ENCODE results near the gene TAOK3. TPM values are rescaled to one million over a fixed set of nuclear protein-coding genes. Genes with fewer than 3 reads are reported as not detected.
A peak's percentile ranks its signal among the peaks of the same experiment; 100 is the strongest.

TAOK3 gene
- total and polyA plus RNA-seq, 4 donors: 6.7 to 28.6 (median 19.5) TPM

GRCh38 chr12:118375348-118375747 lies 2.6 kb upstream of the TAOK3 start:
- TF ChIP-seq REST (IDR thresholded peaks at IDR 0.05): no peak
- no peak for TF ChIP-seq SP1 (IDR thresholded peaks at IDR 0.05)
- TF ChIP-seq FOXA2 (IDR thresholded peaks at IDR 0.05): no peak
- TF ChIP-seq RXRA (IDR thresholded peaks at IDR 0.05): no peak
- TF ChIP-seq NR2F2 (IDR thresholded peaks at IDR 0.05): no peak
- TF ChIP-seq ATF3 (IDR thresholded peaks at IDR 0.05): no peak
- TF ChIP-seq ZBTB33 (IDR thresholded peaks at IDR 0.05): no peak
- no peak for TF ChIP-seq TAF1 (conservative IDR thresholded peaks at IDR 0.05)
- peak overlapping the region in 1 of 2 donors; percentile 86 for H3K9ac ChIP-seq (ENCODE audit: low read depth in 1 of 2, low read length in 2 of 2)
- H3K27ac ChIP-seq (ENCODE audit: low read depth in 1 of 2, low read length in 2 of 2): peak overlapping the region; percentile 98
- DNase-seq (ENCODE audit: low spot score): no peak
- H3K36me3 ChIP-seq (ENCODE audit: control insufficient read depth in 4 of 4, insufficient read depth in 3 of 4, low read depth in 1 of 4, low read length in 3 of 4): peaks cover 2 to 9% (median 9%) of the 10 kb centered on the region in 4 donors
- H3K4me3 ChIP-seq (ENCODE audit: low read depth in 1 of 3, low read length in 3 of 3): peak overlapping the region in 2 of 3 donors; percentile 13 to 46
- peaks cover 2 to 43% (median 28%) of the 10 kb centered on the region in 4 donors for H3K4me1 ChIP-seq (ENCODE audit: control insufficient read depth in 4 of 4, insufficient read depth in 4 of 4, low read length in 3 of 4)
- 66% methylated on average over 10 of the region's 10 CpGs for WGBS
- H3K27me3 ChIP-seq (ENCODE audit: control insufficient read depth in 4 of 4, insufficient read depth in 4 of 4, low read length in 3 of 4): no peaks in the 10 kb centered on the region
- H3K9me3 ChIP-seq (ENCODE audit: control insufficient read depth in 4 of 4, low read length in 3 of 4): no peaks in the 10 kb centered on the region

- no peaks in the 10 kb centered on the region for H3K9me3 ChIP-seq (ENCODE audit: control insufficient read depth in 4 of 4, low read length in 3 of 4)
- H3K4me1 ChIP-seq (ENCODE audit: control insufficient read depth in 4 of 4, insufficient read depth in 4 of 4, low read length in 3 of 4): peaks cover 2 to 48% (median 28%) of the 10 kb centered on the region in 4 donors
- no peak for TF ChIP-seq FOXA2 (IDR thresholded peaks at IDR 0.05)
- TF ChIP-seq EGR1 (IDR thresholded peaks at IDR 0.05; ENCODE audit: low read depth in 2 of 2): no peak
- no peak for TF ChIP-seq RAD21 (IDR thresholded peaks at IDR 0.05)
- no peak for TF ChIP-seq ZBTB33 (IDR thresholded peaks at IDR 0.05)
- TF ChIP-seq JUND (IDR thresholded peaks at IDR 0.05): peak in 1 of 2 donors; percentile 35
- no peak for TF ChIP-seq HNF4A (conservative IDR thresholded peaks at IDR 0.05)
- no peak for TF ChIP-seq RXRA (IDR thresholded peaks at IDR 0.05)
- no peak for TF ChIP-seq CTCF (IDR thresholded peaks at IDR 0.05; ENCODE audit: low read depth, low read length, missing input control)
- DNase-seq (ENCODE audit: low spot score): no peak
- H3K4me3 ChIP-seq (ENCODE audit: low read depth in 1 of 3, low read length in 3 of 3): peak overlapping the region in 2 of 3 donors; percentile 13 to 46
- H3K27ac ChIP-seq (ENCODE audit: low read depth in 1 of 2, low read length in 2 of 2): peak overlapping the region; percentile 98
- H3K27me3 ChIP-seq (ENCODE audit: control insufficient read depth in 4 of 4, insufficient read depth in 4 of 4, low read length in 3 of 4): no peaks in the 10 kb centered on the region
- peak overlapping the region in 1 of 2 donors; percentile 86 for H3K9ac ChIP-seq (ENCODE audit: low read depth in 1 of 2, low read length in 2 of 2)
- 50% methylated on average over 5 of the region's 5 CpGs for WGBS
- peaks cover 2 to 5% (median 4%) of the 10 kb centered on the region in 4 donors for H3K36me3 ChIP-seq (ENCODE audit: control insufficient read depth in 4 of 4, insufficient read depth in 3 of 4, low read depth in 1 of 4, low read length in 3 of 4)
Observed at GRCh38 chr12:118374909-118375308, 2.2 kb upstream of the TAOK3 start.
